ENCODE measurements around the gene PAQR4.
A peak's percentile ranks its signal among the peaks of the same experiment; 100 is the strongest.

The PAQR4 gene

GRCh38 chr16:2983706-2984136, 14.6 kb downstream of the PAQR4 start:
- peak; percentile 79 for ATAC-seq
- TF ChIP-seq GLIS3 (CRISPR knock-in tag; IDR thresholded peaks at IDR 0.05) = no peak
- TF ChIP-seq, protein P1, sequence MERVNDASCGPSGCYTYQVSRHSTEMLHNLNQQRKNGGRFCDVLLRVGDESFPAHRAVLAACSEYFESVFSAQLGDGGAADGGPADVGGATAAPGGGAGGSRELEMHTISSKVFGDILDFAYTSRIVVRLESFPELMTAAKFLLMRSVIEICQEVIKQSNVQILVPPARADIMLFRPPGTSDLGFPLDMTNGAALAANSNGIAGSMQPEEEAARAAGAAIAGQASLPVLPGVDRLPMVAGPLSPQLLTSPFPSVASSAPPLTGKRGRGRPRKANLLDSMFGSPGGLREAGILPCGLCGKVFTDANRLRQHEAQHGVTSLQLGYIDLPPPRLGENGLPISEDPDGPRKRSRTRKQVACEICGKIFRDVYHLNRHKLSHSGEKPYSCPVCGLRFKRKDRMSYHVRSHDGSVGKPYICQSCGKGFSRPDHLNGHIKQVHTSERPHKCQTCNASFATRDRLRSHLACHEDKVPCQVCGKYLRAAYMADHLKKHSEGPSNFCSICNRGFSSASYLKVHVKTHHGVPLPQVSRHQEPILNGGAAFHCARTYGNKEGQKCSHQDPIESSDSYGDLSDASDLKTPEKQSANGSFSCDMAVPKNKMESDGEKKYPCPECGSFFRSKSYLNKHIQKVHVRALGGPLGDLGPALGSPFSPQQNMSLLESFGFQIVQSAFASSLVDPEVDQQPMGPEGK (CRISPR knock-in tag; IDR thresholded peaks at IDR 0.05; ENCODE audit: borderline replicate concordance) = no peak
- TF ChIP-seq CSRNP3 (CRISPR knock-in tag; IDR thresholded peaks at IDR 0.05) = no peak
- no peak for TF ChIP-seq TOX (CRISPR knock-in tag; IDR thresholded peaks at IDR 0.05; ENCODE audit: borderline replicate concordance)
- no peak for TF ChIP-seq OSR1 (CRISPR knock-in tag; IDR thresholded peaks at IDR 0.05)
- no peak for TF ChIP-seq ISL1 (CRISPR knock-in tag; IDR thresholded peaks at IDR 0.05)
- TF ChIP-seq, protein P2, sequence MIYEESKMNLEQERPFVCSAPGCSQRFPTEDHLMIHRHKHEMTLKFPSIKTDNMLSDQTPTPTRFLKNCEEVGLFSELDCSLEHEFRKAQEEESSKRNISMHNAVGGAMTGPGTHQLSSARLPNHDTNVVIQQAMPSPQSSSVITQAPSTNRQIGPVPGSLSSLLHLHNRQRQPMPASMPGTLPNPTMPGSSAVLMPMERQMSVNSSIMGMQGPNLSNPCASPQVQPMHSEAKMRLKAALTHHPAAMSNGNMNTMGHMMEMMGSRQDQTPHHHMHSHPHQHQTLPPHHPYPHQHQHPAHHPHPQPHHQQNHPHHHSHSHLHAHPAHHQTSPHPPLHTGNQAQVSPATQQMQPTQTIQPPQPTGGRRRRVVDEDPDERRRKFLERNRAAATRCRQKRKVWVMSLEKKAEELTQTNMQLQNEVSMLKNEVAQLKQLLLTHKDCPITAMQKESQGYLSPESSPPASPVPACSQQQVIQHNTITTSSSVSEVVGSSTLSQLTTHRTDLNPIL (CRISPR knock-in tag; IDR thresholded peaks at IDR 0.05; ENCODE audit: low read depth) = no peak
- no peak for TF ChIP-seq ZNF8 (CRISPR knock-in tag; IDR thresholded peaks at IDR 0.05)
- TF ChIP-seq ZFP3 (CRISPR knock-in tag; IDR thresholded peaks at IDR 0.05) = no peak

DNA sequence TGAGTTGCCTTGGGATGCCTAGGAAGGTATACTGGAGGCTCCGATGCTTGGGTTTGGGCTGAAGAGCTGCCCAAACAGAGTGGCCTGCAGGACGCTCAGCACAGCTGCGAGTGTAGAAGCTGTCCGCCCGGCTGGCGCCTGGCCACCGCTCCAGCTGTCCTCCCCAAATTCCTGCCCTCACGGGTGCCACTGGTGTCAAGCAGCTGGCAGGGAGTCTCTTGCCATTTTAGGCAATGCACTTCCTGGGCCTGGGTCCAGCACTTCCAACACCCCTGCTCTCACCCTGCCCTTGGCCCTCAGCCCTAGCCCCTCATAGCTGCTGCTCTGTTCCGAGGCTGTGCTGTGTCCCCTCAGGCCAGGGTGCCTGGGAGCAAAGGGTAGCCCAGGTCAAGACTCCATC, 16.3 kb downstream of the PAQR4 start:
- TF ChIP-seq PPARA (CRISPR knock-in tag; IDR thresholded peaks at IDR 0.05; ENCODE audit: borderline replicate concordance) = no peak
- ATAC-seq = no peak

GRCh38 chr16:2985893-2986355, 16.8 kb downstream of the PAQR4 start:
- ATAC-seq = no peak
- TF ChIP-seq RARB (CRISPR knock-in tag; IDR thresholded peaks at IDR 0.05) (no peak), TOX (CRISPR knock-in tag; IDR thresholded peaks at IDR 0.05; ENCODE audit: borderline replicate concordance) (no peak), ESRRG (CRISPR knock-in tag; IDR thresholded peaks at IDR 0.05) (no peak), PPARA (CRISPR knock-in tag; IDR thresholded peaks at IDR 0.05; ENCODE audit: borderline replicate concordance) (no peak), ZNF8 (CRISPR knock-in tag; IDR thresholded peaks at IDR 0.05) (no peak), ARNTL (CRISPR knock-in tag; IDR thresholded peaks at IDR 0.05; ENCODE audit: borderline replicate concordance, low read depth) (no peak), ZC3H10 (CRISPR knock-in tag; IDR thresholded peaks at IDR 0.05) (no peak), ZFP3 (CRISPR knock-in tag; IDR thresholded peaks at IDR 0.05) (no peak), CSDC2 (CRISPR knock-in tag; IDR thresholded peaks at IDR 0.05) (no peak)
- TF ChIP-seq, protein P3, sequence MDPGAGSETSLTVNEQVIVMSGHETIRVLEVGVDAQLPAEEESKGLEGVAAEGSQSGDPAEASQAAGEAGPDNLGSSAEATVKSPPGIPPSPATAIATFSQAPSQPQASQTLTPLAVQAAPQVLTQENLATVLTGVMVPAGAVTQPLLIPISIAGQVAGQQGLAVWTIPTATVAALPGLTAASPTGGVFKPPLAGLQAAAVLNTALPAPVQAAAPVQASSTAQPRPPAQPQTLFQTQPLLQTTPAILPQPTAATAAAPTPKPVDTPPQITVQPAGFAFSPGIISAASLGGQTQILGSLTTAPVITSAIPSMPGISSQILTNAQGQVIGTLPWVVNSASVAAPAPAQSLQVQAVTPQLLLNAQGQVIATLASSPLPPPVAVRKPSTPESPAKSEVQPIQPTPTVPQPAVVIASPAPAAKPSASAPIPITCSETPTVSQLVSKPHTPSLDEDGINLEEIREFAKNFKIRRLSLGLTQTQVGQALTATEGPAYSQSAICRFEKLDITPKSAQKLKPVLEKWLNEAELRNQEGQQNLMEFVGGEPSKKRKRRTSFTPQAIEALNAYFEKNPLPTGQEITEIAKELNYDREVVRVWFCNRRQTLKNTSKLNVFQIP (CRISPR knock-in tag; IDR thresholded peaks at IDR 0.05; ENCODE audit: borderline replicate concordance, low read depth) = no peak
- TF ChIP-seq, protein P2 (CRISPR knock-in tag; IDR thresholded peaks at IDR 0.05; ENCODE audit: low read depth) = no peak
- TF ChIP-seq, protein P4, sequence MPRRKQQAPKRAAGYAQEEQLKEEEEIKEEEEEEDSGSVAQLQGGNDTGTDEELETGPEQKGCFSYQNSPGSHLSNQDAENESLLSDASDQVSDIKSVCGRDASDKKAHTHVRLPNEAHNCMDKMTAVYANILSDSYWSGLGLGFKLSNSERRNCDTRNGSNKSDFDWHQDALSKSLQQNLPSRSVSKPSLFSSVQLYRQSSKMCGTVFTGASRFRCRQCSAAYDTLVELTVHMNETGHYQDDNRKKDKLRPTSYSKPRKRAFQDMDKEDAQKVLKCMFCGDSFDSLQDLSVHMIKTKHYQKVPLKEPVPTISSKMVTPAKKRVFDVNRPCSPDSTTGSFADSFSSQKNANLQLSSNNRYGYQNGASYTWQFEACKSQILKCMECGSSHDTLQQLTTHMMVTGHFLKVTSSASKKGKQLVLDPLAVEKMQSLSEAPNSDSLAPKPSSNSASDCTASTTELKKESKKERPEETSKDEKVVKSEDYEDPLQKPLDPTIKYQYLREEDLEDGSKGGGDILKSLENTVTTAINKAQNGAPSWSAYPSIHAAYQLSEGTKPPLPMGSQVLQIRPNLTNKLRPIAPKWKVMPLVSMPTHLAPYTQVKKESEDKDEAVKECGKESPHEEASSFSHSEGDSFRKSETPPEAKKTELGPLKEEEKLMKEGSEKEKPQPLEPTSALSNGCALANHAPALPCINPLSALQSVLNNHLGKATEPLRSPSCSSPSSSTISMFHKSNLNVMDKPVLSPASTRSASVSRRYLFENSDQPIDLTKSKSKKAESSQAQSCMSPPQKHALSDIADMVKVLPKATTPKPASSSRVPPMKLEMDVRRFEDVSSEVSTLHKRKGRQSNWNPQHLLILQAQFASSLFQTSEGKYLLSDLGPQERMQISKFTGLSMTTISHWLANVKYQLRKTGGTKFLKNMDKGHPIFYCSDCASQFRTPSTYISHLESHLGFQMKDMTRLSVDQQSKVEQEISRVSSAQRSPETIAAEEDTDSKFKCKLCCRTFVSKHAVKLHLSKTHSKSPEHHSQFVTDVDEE (CRISPR knock-in tag; IDR thresholded peaks at IDR 0.05) = no peak
